Stimulated activated CD4-positive, alpha-beta T cell treated with anti-CD3 and anti-CD28 coated beads, TNF-alpha, amount 100 ng/mL, for 24 hours (primary cell): ENCODE measurements around the gene MSN.
"Not testable (repeated sequence)": the region's sequence is repeated elsewhere in the genome, so short reads cannot be mapped to it uniquely, and the experiment has no call there.

Experiments
- DNase-seq, 3 experiments: peaks; one replicate each; pipeline ENCODE4 v3.0.0-alpha.2; 2020; ENCODE audit warnings: low read depth in 3 of 3

MSN gene

GRCh38 chrX:65718538-65718937 lies 51.1 kb downstream of the MSN start:
- DNase-seq: no peak

- no peak for DNase-seq
Measured at GRCh38 chrX:65720381-65720964, 53.0 kb downstream of the MSN start.

GRCh38 chrX:65723706-65724105 lies 56.3 kb downstream of the MSN start:
- peak in 2 of 3 experiments; percentile 2 to 27 for DNase-seq

- DNase-seq: no peak
Measured at GRCh38 chrX:65726715-65727114, 59.3 kb downstream of the MSN start.

GRCh38 chrX:65731684-65732289 lies 64.3 kb downstream of the MSN start:
- no peak for DNase-seq

GRCh38 chrX:65740909-65741308 lies 73.5 kb downstream of the MSN start:
- no peak for DNase-seq

GRCh38 chrX:65741823-65742222 lies 74.4 kb downstream of the MSN start:
- DNase-seq: no peak

- DNase-seq: no peak
Measured at GRCh38 chrX:65744965-65745364, 77.5 kb downstream of the MSN start.

- DNase-seq: no peak
Measured at GRCh38 chrX:65745427-65745826, 78.0 kb downstream of the MSN start.

- no peak for DNase-seq
Measured at GRCh38 chrX:65745992-65746391, 78.5 kb downstream of the MSN start.

- peak in 2 of 3 experiments; percentile 3 to 14 for DNase-seq
Measured at GRCh38 chrX:65750674-65751469, 83.4 kb downstream of the MSN start.

GRCh38 chrX:65751519-65751918 lies 84.1 kb downstream of the MSN start:
- DNase-seq: no peak

GRCh38 chrX:65752294-65752693 lies 84.8 kb downstream of the MSN start:
- no peak for DNase-seq

GRCh38 chrX:65755786-65756185 lies 88.3 kb downstream of the MSN start:
- DNase-seq: no peak

- no peak for DNase-seq
Measured at GRCh38 chrX:65757943-65758342, 90.5 kb downstream of the MSN start.

GRCh38 chrX:65758505-65758904 lies 91.1 kb downstream of the MSN start:
- DNase-seq: no peak

GRCh38 chrX:65759525-65759924 lies 92.1 kb downstream of the MSN start:
- not testable (repeated sequence) for DNase-seq

- no peak for DNase-seq
Measured at GRCh38 chrX:65769564-65770292, 102.3 kb downstream of the MSN start.

GRCh38 chrX:65772842-65773241 lies 105.4 kb downstream of the MSN start:
- DNase-seq: no peak

GRCh38 chrX:65781845-65782244 lies 114.4 kb downstream of the MSN start:
- DNase-seq: no peak

GRCh38 chrX:65783746-65784145 lies 116.3 kb downstream of the MSN start:
- no peak for DNase-seq
